ENCODE data around the gene PHF21A. TPM values are rescaled to one million over a fixed set of nuclear protein-coding genes. Genes with fewer than 3 reads are reported as not detected.

PHF21A gene
- total and polyA plus RNA-seq, 2 of the 13 experiments (the other 11 are each of a cell fraction or from before 2014, with no cell fraction given) = 4.1 to 34.6 TPM

GRCh38 chr11:45917623-45918330 is 203.5 kb downstream of the PHF21A start, which contains the start of gene PEX16 (continued):
- TF ChIP-seq PRDM15 (CRISPR knock-in tag; IDR thresholded peaks at IDR 0.05) (no peak), SAFB2 (CRISPR knock-in tag; IDR thresholded peaks at IDR 0.05; ENCODE audit: borderline replicate concordance, low read depth) (no peak), SIX1 (CRISPR knock-in tag; IDR thresholded peaks at IDR 0.05; ENCODE audit: borderline replicate concordance) (no peak), KDM3A (CRISPR knock-in tag; IDR thresholded peaks at IDR 0.05; ENCODE audit: low read depth) (no peak), IRX3 (CRISPR knock-in tag; IDR thresholded peaks at IDR 0.05; ENCODE audit: borderline replicate concordance, low read depth) (0 out of 2 replicates have a peak, but pooled peaks have one; percentile 51), ZNF639 (CRISPR knock-in tag; conservative IDR thresholded peaks at IDR 0.05) (peak; percentile 73; the same call in 1 of the 2 replicates), MIER2 (CRISPR knock-in tag; IDR thresholded peaks at IDR 0.05) (0 out of 2 replicates have a peak, but pooled peaks have one; percentile 41), ZNF251 (CRISPR knock-in tag; IDR thresholded peaks at IDR 0.05) (no peak), SIN3B (IDR thresholded peaks at IDR 0.05; ENCODE audit: low read length) (peak; percentile 51; the same call in 1 of the 2 replicates), ZBTB21 (CRISPR knock-in tag; IDR thresholded peaks at IDR 0.05) (no peak), ISX (CRISPR knock-in tag; conservative IDR thresholded peaks at IDR 0.05) (no peak), ZNF879 (CRISPR knock-in tag; IDR thresholded peaks at IDR 0.05) (no peak), ZNF20 (CRISPR knock-in tag; IDR thresholded peaks at IDR 0.05) (no peak), PRMT3 (CRISPR knock-in tag; IDR thresholded peaks at IDR 0.05; ENCODE audit: borderline replicate concordance, low read depth) (no peak), ZNF33B (CRISPR knock-in tag; IDR thresholded peaks at IDR 0.05) (no peak), CBFB (CRISPR knock-in tag; IDR thresholded peaks at IDR 0.05) (0 out of 2 replicates have a peak, but pooled peaks have one; percentile 21), ZNF878 (CRISPR knock-in tag; IDR thresholded peaks at IDR 0.05) (no peak)
- TF ChIP-seq, protein P1, sequence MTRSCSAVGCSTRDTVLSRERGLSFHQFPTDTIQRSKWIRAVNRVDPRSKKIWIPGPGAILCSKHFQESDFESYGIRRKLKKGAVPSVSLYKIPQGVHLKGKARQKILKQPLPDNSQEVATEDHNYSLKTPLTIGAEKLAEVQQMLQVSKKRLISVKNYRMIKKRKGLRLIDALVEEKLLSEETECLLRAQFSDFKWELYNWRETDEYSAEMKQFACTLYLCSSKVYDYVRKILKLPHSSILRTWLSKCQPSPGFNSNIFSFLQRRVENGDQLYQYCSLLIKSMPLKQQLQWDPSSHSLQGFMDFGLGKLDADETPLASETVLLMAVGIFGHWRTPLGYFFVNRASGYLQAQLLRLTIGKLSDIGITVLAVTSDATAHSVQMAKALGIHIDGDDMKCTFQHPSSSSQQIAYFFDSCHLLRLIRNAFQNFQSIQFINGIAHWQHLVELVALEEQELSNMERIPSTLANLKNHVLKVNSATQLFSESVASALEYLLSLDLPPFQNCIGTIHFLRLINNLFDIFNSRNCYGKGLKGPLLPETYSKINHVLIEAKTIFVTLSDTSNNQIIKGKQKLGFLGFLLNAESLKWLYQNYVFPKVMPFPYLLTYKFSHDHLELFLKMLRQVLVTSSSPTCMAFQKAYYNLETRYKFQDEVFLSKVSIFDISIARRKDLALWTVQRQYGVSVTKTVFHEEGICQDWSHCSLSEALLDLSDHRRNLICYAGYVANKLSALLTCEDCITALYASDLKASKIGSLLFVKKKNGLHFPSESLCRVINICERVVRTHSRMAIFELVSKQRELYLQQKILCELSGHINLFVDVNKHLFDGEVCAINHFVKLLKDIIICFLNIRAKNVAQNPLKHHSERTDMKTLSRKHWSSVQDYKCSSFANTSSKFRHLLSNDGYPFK (CRISPR knock-in tag; IDR thresholded peaks at IDR 0.05; ENCODE audit: borderline replicate concordance) = peak; percentile 37; the same call in 1 of the 2 replicates
- TF ChIP-seq, protein P2, sequence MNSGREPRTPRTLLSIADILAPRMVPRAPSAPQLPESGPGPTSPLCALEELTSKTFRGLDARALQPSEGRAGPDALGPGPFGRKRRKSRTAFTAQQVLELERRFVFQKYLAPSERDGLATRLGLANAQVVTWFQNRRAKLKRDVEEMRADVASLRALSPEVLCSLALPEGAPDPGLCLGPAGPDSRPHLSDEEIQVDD (CRISPR knock-in tag; IDR thresholded peaks at IDR 0.05; ENCODE audit: borderline replicate concordance) = no peak
